Posterior vena cava (tissue), 2 donors: ENCODE results near the gene SCNN1B. TPM values are rescaled to one million over a fixed set of nuclear protein-coding genes. Genes with fewer than 3 reads are reported as not detected.
"Not testable (repeated sequence)": the region's sequence is repeated elsewhere in the genome, so short reads cannot be mapped to it uniquely, and the experiment has no call there.

Source experiments
- DNase-seq: peaks from one replicate; pipeline ENCODE4 v3.0.0-alpha.2; 2020; ENCODE audit warnings: low spot score
- intact Hi-C, 2 donors: fragments of 100-400 bp; cut with DNase I; formaldehyde crosslinking; loops; one replicate each; pipeline versions ENCODE4 v1.14.1 to v1.14.2; 2022 to 2023
- total RNA-seq, 2 donors: library from RNA; stranded (reverse); fragmentation: NEBNext Ultra II Directional; extraction: Animal tissue kit (Norgen Biotek cat#: 25700); gene quantifications; one replicate each; pipeline ENCODE4 v1.2.1, GENCODE V29; 2021
- donor health status: DM: yes; HTN: yes; CAD: no.
- donor health status: DM: yes; HTN: yes; CAD: no.

The SCNN1B gene
- total RNA-seq, 2 donors from 2014 or later = 2.7 to 4.5 TPM

DNA sequence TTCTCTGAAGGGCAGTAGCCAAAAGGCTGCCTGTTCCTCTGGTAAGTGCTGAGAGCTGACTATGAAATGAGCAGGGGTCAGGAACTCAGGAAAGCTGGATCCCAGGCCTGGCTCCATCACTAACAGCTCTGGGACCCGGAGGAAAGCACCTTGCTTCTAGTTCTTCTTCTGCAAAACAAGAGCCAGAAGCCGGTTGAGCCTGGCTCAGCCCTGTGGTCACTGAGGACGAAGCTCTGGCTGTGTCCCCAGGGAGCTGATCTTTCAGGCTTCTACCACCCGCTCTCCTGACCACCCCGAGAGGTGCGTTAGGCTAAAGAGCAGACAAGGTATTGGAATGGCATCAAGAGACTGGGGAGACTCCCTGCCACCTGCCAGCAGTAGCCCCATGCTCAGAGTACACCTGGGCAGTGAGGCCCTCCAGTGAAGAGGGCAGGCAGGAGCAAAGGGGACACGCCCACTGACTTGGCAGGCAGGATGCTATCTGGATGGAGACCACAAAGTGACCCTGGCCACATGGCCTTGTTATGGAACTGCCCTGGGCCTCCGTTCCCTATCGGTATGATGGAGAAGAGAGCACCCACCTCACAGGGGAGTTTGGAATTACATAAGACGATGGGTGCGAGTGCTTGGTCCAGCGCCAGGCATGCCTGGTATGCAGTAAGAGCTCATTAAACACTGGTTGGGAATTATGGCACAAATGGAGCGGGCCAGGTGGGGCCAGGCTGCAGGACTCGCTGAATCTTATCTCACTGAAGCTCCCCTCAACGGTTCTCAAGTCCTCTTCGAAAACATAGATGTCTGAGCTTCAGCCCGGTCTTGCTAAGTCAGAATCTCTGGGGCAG lies 89.5 kb downstream of the SCNN1B start:
- intact Hi-C loops = loop anchor here in 1 of 2 donors (10.0 kb wide), 1 partner anchor 87 kb away; the partner anchor contains the start of gene SCNN1B

DNA sequence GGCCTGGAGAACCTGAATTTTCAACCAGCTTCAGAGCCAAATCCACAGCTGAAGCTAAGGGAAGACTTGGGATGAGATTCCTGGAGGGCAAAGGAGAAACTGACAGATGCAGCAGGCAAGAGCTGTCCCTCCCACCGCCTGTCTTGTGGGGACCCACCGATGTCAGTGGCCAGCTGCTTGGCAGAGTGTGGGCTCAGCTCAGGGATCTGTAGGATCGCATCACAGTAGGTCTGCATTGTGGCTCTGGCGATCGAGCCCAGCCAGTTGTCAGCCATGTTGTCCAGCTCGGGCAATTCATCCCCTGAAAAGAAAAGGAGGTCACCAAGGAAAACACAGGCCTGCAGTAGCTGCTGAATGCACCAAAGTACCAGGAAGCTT lies 90.1 kb downstream of the SCNN1B start:
- intact Hi-C loops = loop anchor here in 1 of 2 donors (10.0 kb wide), 1 partner anchor 87 kb away; the partner anchor contains the start of gene SCNN1B
- DNase-seq = peak; percentile 30

More for the DNA sequence above, 89.5 kb downstream of the SCNN1B start:
- DNase-seq = peak; percentile 55

- intact Hi-C loops = loop anchor here in 1 of 2 donors (10.0 kb wide), 1 partner anchor 89 kb away; the partner anchor contains the start of gene SCNN1B
- DNase-seq = no peak
Measured at GRCh38 chr16:23394141-23394831, 92.2 kb downstream of the SCNN1B start.

GRCh38 chr16:23395732-23396131 lies 93.6 kb downstream of the SCNN1B start:
- intact Hi-C loops = loop anchor here in 1 of 2 donors (10.0 kb wide), 1 partner anchor 91 kb away; the partner anchor contains the start of gene SCNN1B
- no peak for DNase-seq

GRCh38 chr16:23397464-23397863 lies 95.4 kb downstream of the SCNN1B start:
- DNase-seq = no peak
- intact Hi-C loops = loop anchor here in 1 of 2 donors (10.0 kb wide), 1 partner anchor 93 kb away; the partner anchor contains the start of gene SCNN1B

DNA sequence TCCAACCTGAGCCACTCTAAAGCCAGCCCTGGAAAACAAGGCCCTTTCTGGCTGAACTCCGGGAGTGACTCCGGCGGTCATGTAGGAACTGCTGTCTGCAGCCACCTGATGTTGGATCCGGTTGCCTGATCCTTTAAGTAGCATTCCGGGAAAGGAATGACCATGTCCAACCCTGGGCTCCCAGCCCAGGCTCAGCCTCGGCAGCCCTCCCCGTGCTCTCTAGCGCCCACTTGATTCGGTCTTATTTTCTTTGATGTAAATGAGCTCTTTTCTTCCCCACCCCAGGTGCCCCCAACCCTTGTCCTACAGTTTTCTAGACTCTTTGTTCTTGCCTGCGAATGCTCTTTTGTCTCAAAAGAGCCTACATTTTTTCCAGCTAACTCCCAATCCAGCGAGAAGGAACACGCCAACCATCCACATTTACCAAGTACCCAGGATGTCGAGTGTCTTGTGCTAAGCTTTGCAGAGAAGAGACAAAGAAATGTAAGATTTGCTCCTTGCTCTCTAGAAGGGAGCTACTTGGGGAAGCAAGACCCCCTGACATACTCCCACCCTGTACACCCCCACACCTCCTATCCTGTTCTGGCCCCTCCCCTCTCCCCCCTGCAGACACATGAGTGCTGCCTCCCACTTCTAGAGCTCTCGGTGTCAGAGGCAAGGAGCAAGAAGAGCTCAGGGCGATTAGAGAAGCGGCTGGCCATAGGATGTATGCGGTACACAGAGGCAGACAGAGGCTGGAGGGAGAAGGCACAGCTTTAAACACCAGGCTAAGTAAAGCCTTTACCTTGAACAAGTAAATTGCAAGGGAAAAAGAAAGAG lies 97.1 kb downstream of the SCNN1B start:
- intact Hi-C loops = loop anchor here in 1 of 2 donors (10.0 kb wide), 1 partner anchor 94 kb away; the partner anchor contains the start of gene SCNN1B
- DNase-seq = peak; percentile 78

DNA sequence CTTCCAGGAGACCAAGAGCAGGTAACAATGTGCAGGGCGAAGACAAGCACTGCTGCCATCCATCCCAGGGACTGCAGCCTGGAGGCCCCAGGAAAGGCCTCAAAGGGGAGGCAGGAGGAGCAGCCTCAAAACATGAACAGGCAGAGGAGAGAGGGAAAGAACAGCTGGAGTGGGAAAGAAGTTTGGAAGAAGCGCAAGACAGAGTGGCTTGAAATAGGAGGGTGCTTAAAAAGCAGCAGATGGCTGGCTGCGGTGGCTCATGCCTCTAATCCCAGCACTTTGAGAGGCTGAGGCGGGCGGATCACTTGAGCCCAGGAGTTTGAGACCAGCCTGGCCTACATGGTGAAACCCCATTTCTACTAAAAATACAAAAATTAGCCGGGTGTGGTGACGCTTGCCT lies 98.3 kb downstream of the SCNN1B start:
- DNase-seq, intact Hi-C loops: not testable (repeated sequence)

DNA sequence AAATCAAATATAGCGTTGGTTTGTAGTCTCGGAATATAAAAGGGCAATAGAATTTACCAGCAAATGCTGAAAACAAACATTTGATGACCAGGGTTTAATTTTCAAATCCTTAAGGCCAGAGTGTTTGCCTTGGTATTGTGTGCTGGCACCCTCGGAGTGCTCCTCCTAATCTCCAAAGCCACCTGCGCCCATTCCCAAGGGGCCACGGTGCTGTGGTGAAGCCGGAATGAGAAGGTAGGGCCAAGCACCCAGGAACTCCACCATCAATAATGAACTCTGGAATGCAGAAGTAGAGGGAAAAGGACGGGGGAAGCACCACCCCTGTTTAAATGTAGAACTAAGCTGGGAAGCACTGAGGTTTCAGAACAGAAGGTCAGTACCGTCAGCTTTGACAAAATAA lies 99.0 kb downstream of the SCNN1B start:
- no peak for DNase-seq
- intact Hi-C loops = no loop called here

- DNase-seq = no peak
- intact Hi-C loops = no loop called here
Measured at GRCh38 chr16:23402100-23402499, 100.0 kb downstream of the SCNN1B start.

- DNase-seq = no peak
- intact Hi-C loops = no loop called here
Measured at GRCh38 chr16:23403547-23403946, 101.4 kb downstream of the SCNN1B start.

GRCh38 chr16:23406024-23406423 lies 103.9 kb downstream of the SCNN1B start:
- DNase-seq = no peak
- intact Hi-C loops = no loop called here

GRCh38 chr16:23406546-23407240 lies 104.6 kb downstream of the SCNN1B start:
- intact Hi-C loops = no loop called here
- DNase-seq = no peak

DNA sequence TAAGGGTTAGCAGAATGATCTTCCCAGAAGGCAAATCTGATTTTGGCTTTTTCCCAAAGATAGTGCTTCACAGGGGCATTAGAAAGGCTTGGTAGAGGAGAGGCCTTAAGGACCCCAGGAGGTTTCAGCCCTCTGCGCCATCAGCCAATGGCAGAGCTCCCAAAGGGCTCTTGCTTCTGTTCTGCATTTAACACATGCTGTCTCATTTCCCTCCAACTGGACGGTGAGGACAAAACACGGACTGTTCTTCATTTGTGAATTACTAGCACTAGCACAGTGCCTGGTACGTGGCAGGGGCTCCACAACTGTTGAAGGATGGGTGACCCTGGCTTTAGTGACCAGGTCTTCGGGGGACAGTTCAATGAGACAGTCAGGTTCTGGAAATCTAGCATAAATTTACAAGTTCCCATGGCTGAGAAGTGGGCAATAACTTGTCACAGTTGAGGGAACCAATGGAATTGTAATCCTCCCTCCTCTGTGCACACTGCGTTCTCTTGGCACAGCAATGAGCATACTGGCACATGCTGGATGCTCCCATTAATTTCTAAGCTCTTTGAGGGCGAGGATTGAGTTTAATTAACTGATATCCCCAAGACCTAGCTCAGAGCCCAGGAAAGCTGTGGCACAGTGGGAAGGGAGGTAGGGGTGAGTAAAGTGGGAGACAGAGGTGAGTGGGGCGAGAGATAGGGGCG lies 105.5 kb downstream of the SCNN1B start:
- DNase-seq = no peak
- intact Hi-C loops = no loop called here

- intact Hi-C loops = no loop called here
- DNase-seq = no peak
Measured at GRCh38 chr16:23408242-23408822, 106.2 kb downstream of the SCNN1B start.

GRCh38 chr16:23408823-23409298 lies 106.8 kb downstream of the SCNN1B start:
- no peak for DNase-seq
- intact Hi-C loops = no loop called here

DNA sequence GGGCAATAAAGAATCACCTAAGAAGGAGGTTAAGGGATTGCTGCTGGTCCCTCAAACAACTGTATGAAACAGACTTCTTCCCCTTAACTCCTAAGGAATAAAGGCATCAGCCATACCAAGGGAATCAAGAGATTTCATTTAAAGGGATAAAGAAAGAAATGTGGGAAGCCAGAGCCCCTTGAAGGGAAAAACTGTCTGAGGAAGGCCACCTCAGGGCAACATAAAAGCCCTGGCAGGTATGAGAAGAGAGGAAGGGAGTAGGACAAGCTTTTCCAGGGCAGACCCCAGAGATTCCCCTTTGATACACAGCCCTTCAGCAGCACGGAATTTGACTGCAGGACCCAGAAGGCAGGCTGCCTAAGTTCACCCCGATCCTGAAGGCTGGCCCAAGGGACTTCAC lies 107.4 kb downstream of the SCNN1B start:
- intact Hi-C loops = no loop called here

DNA sequence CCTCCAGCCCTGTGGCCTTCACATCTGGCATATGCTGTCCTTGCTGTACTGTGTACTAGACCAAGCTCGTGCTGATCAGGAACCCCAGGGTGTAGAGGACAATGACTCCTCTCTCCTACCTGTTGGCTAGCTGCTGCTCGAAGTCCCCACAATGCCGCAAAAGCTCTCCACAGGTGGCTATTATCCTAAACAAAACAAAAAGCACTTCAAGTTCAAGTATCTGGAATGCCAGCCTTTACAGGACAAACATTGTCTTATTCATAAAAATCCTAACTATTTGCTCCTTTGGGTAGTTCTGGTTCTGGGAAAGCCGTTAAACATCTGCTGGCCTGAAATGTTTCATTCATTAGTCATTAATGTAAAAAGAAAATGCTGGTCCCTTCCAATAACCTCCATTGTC lies 108.1 kb downstream of the SCNN1B start:
- intact Hi-C loops = no loop called here

More for the DNA sequence above, 107.4 kb downstream of the SCNN1B start:
- DNase-seq = no peak

DNA sequence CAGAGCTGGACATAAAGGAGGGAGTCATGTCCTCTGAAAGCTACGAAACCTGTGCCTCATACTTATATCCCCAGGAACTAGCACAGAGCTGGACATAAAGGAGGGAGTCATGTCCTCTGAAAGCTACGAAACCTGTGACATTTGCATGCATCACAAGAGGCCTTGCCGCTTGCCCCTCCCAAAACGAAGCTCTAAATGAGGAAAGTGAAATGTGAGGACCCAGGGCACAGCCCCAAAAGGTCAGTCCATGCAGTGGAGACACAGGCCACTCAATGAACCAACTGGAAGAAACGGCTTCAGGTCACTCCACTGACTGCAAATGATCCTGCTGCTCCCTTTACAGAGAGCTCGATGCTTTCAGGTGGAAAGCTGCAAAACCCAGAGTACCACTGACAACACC lies 112.6 kb downstream of the SCNN1B start:
- intact Hi-C loops = no loop called here
- no peak for DNase-seq

More for the DNA sequence above, 108.1 kb downstream of the SCNN1B start:
- DNase-seq = no peak
